Adrenal gland (tissue), 5 donors: ENCODE results near the gene ATP1A1.

Experiments used
- CTCF ChIP-seq, 6 experiments: fragments of 450-650 bp in 4 of 6; fragments of 200-600 bp in 2 of 6; sonication (generic) in 1 of 6; IDR thresholded peaks; 1 replicate in 5 of 6; 2 replicates in 1 of 6; pipeline versions ENCODE4 v1.5.1 to v1.8.0; 2016 to 2021; ENCODE audit warnings: antibody characterized with exemption in 6 of 6, mild to moderate bottlenecking in 2 of 6, moderate library complexity in 1 of 6
- POLR2A ChIP-seq, 2 donors: fragments of 450-650 bp; IDR thresholded peaks; one replicate each; pipeline ENCODE4 v1.6.1; 2017; ENCODE audit warnings: antibody characterized with exemption in 2 of 2, mild to moderate bottlenecking in 2 of 2, moderate library complexity in 1 of 2
- donor health status: DM: no; HTN: no; CAD: no.

DNA sequence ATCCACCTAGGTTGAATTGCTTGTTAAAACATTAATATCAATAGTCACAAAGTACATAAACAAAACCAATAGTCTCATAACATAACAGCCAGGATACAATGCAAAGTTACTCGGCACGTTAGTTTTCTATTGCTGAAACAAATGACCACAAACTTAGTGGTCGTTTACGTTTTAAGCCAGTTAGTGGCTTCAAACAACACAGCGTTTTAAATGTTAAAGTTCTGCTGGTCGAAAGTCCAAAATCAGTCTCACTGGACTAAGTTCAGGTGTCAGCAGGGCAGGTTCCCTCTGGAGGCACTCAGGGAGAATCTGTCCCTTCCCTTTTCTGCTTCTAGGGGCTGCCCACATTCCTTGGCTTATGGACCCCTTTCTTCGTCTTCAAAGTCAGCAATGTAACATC lies 35.6 kb upstream of the ATP1A1 start:
- TF ChIP-seq POLR2A (IDR thresholded peaks at IDR 0.05) = no peak
- no peak for TF ChIP-seq CTCF (IDR thresholded peaks at IDR 0.05)
